ENCODE data around the gene MYH3.

The MYH3 gene

DNA sequence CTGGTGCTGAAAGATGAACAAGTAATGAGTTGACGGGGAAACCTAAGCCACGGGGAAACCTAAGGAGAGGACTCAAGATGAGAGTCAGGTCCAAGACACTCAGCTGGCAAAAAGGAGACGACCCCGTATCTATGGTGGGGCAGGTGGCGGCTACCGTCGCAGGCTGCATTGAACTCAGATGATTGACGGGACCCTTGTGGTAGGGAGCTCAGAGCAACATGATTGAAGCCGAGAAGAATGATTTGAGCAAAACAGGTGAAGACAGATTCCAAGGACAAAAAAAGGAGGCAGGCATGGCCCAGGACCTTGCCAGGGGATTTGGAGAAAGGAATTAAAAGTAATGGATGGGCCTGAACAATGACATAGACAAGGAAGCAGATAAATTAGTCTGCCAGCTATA lies 7.5 kb upstream of the MYH3 start:
- no peak overlapping the region for H3K4me3 ChIP-seq (ENCODE audit: low read depth, low read length)
- TF ChIP-seq, protein P1, sequence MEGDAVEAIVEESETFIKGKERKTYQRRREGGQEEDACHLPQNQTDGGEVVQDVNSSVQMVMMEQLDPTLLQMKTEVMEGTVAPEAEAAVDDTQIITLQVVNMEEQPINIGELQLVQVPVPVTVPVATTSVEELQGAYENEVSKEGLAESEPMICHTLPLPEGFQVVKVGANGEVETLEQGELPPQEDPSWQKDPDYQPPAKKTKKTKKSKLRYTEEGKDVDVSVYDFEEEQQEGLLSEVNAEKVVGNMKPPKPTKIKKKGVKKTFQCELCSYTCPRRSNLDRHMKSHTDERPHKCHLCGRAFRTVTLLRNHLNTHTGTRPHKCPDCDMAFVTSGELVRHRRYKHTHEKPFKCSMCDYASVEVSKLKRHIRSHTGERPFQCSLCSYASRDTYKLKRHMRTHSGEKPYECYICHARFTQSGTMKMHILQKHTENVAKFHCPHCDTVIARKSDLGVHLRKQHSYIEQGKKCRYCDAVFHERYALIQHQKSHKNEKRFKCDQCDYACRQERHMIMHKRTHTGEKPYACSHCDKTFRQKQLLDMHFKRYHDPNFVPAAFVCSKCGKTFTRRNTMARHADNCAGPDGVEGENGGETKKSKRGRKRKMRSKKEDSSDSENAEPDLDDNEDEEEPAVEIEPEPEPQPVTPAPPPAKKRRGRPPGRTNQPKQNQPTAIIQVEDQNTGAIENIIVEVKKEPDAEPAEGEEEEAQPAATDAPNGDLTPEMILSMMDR (IDR thresholded peaks at IDR 0.05; ENCODE audit: borderline replicate concordance, insufficient read depth, low read depth, low read length), result no peak

DNA sequence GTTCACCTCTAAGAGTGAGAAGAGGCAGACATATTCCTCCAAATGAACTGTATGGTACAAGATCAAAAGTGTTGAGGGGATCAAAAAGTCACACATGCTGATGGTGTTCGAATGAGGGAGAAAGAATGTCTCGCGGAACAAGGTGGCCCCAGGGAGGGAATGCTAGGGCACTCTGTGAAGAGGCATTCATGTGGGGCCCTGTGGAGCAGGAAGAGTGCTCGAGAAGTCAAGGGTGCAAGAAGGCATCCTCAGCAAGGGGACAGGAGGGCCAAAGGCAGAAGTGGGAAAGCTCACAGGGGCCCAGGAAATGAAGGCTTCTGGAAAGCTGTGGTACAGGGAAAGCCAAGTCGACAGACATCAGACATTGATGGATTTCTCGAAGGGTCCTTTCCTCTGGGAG lies 6.1 kb upstream of the MYH3 start:
- H3K4me3 ChIP-seq (ENCODE audit: low read depth, low read length), result no peak overlapping the region
- TF ChIP-seq, protein P1 (IDR thresholded peaks at IDR 0.05; ENCODE audit: borderline replicate concordance, insufficient read depth, low read depth, low read length), result no peak

DNA sequence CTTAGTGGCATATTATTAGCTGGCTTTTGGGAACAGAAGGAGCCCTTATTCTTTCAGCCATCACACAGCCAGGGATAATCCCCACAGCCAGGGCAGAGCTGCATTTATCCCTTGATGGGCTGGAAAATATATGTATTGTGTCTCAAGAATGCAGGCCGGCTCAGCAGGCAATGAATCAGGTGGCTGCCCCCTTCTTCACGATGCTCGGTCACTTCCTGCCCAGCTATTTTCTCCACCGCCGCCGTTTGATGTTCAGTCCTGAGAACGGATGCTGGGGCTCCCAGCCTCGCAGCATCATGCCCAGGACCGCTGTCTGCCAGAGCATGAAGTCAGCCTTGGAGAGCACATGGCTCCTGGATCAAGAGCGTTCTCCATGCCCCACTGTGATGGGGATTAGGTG lies 4.3 kb upstream of the MYH3 start:
- no peak overlapping the region for H3K4me3 ChIP-seq (ENCODE audit: low read depth, low read length)
- TF ChIP-seq, protein P1 (IDR thresholded peaks at IDR 0.05; ENCODE audit: borderline replicate concordance, insufficient read depth, low read depth, low read length), result no peak

- H3K4me3 ChIP-seq (ENCODE audit: low read depth, low read length), result no peak overlapping the region
- TF ChIP-seq, protein P1 (IDR thresholded peaks at IDR 0.05; ENCODE audit: borderline replicate concordance, insufficient read depth, low read depth, low read length), result no peak
Observed at GRCh38 chr17:10657879-10658278, 770 bp upstream of the MYH3 start.

- H3K4me3 ChIP-seq (ENCODE audit: low read depth, low read length), result no peak overlapping the region
- TF ChIP-seq, protein P1 (IDR thresholded peaks at IDR 0.05; ENCODE audit: borderline replicate concordance, insufficient read depth, low read depth, low read length), result no peak
Observed at GRCh38 chr17:10653987-10654386, 3.1 kb downstream of the MYH3 start.

DNA sequence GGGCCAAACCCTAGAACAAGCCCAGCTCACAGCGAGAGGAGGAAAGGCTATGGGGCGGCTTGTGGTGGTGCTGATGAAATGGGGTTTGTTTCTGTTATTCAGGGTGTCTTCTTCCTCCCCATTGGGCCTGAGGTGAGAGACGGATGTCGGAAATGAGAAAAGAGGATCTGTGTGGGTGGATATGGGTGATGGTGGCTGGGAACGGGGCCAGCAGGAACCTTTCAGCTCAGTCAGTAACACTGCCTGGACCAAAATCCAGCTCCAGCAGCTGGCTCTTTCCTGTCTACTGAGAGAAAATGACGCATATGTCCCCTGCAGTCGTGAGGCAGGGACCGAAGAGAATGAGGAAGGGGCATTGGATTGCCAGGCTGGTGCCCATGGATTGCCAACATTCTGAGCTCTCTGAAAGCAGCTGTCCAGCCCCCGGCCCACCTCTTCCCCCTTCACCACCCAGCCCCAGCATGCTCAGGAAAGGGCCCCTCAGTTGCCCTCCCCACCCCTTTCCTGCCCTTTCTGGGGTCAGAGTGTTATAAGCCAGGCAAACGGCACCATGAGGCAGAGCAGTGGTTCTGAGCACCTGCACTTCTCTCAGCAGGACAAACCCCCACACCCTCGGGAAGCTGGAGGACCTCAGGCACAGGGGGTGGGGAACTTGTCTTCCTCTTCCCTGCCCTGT lies 4.0 kb downstream of the MYH3 start:
- TF ChIP-seq, protein P1 (IDR thresholded peaks at IDR 0.05; ENCODE audit: borderline replicate concordance, insufficient read depth, low read depth, low read length), result no peak

DNA sequence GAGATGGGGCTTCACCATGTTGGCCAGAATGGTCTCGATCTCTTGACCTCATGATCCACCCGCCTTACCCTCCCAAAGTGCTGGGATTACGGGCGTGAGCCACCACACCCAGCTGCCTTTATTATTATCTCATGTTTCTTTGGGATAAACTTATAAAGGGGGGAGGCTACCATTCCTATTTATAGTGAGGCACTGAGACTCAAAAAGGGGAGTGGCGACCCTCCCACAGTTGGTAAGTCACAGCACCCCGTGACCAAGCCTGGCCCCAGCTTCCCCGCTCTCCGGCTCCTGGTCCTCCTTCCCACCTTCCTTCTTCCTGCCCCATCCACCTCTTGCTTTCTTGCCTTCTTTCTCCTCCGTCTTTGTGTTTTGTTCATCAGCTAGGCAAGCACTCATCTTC lies 5.2 kb downstream of the MYH3 start:
- TF ChIP-seq, protein P1 (IDR thresholded peaks at IDR 0.05; ENCODE audit: borderline replicate concordance, insufficient read depth, low read depth, low read length), result no peak
- no peak overlapping the region for H3K4me3 ChIP-seq (ENCODE audit: low read depth, low read length)

More for the DNA sequence above, 4.0 kb downstream of the MYH3 start:
- no peak overlapping the region for H3K4me3 ChIP-seq (ENCODE audit: low read depth, low read length)
